C4-2B (cell line): ENCODE results near the gene MAST1.

Experiments
- ZFX ChIP-seq: fragments of 450-650 bp; IDR thresholded peaks from 2 replicates; pipeline ENCODE4 v1.6.1; 2017
- TF ChIP-seq, protein P1 (sequence below): fragments of 450-650 bp; conservative IDR thresholded peaks from 2 replicates; pipeline ENCODE4 v1.5.1; 2017; ENCODE audit warnings: mild to moderate bottlenecking

DNA sequence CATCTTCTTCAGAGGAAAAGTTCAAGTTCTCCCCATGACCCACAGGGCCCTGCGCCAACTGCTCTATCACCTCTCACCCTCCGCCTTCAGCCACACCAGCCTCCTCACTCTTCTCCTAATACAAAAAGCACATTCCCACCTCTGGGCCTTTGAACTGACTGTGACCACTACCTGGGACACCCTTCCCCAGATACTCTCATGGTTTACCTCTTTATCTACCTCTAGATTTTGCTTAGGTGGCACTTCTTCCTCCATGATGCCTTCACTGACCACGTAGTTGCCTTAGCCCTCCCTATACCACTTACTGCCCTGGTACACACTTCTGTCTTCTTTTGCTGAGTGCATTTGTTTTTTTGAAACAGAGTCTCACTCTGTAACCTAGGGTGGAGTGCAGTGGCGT is 84.6 kb downstream of the MAST1 start:
- TF ChIP-seq, protein P1, sequence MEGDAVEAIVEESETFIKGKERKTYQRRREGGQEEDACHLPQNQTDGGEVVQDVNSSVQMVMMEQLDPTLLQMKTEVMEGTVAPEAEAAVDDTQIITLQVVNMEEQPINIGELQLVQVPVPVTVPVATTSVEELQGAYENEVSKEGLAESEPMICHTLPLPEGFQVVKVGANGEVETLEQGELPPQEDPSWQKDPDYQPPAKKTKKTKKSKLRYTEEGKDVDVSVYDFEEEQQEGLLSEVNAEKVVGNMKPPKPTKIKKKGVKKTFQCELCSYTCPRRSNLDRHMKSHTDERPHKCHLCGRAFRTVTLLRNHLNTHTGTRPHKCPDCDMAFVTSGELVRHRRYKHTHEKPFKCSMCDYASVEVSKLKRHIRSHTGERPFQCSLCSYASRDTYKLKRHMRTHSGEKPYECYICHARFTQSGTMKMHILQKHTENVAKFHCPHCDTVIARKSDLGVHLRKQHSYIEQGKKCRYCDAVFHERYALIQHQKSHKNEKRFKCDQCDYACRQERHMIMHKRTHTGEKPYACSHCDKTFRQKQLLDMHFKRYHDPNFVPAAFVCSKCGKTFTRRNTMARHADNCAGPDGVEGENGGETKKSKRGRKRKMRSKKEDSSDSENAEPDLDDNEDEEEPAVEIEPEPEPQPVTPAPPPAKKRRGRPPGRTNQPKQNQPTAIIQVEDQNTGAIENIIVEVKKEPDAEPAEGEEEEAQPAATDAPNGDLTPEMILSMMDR: no peak
- no peak for TF ChIP-seq ZFX
